HepG2 (cell line): ENCODE results near the gene SHBG. TPM values are rescaled to one million over a fixed set of nuclear protein-coding genes. Genes with fewer than 3 reads are reported as not detected.

ENCODE experiments used
- ATAC-seq: fragments of 200-7000 bp; cut with Tn5 transposase; 3 replicates; pipeline ENCODE4 v1.9.1; 2020; ENCODE audit warnings: mild to moderate bottlenecking, moderate library complexity
- BruUV-seq: library from RNA; stranded (reverse); fragments of 400-500 nt; replicated peaks from 2 replicates; lab custom pipeline; 2021; lab: Mats Ljungman, UMichigan
- CTCF ChIA-PET: fragments of 300-600 bp; formaldehyde crosslinking; extraction: SDS; loops from one replicate; lab custom pipeline; 2021; ENCODE audit warnings: low total read pairs, inconsistent platforms, low intra/inter-chr PET ratio; lab: Yijun Ruan, JAX
- POLR2A ChIA-PET: fragments of 350-600 bp; sonication (Branson Sonifier 250); formaldehyde crosslinking; loops from one replicate; lab custom pipeline; 2020; ENCODE audit warnings: antibody characterized with exemption, inconsistent platforms; lab: Yijun Ruan, JAX
- DNase-seq: peaks from one replicate; pipeline ENCODE4 v3.0.0-alpha.2; 2015; ENCODE audit warnings: low spot score
- FAIRE-seq: peaks from 3 replicates; lab custom pipeline; 2011; peaks lifted over from hg19 to GRCh38; lab: Jason Lieb, UNC
- H2AFZ ChIP-seq: one replicate; pipeline ENCODE4 v1.6.1; 2011; ENCODE audit warnings: low read length, inconsistent platforms
- H3K27ac ChIP-seq: fragments of 300-600 bp; 3 replicates; pipeline ENCODE4 v1.8.0; 2011; ENCODE audit warnings: mixed run types, mild to moderate bottlenecking, mixed read lengths, low read length, inconsistent platforms; ENCODE audit not compliant: insufficient read depth; ENCODE audit errors: extremely low read length
- H3K27me3 ChIP-seq, 2 experiments: fragments of 200-600 bp in 1 of 2; 2 replicates in 1 of 2; 3 replicates in 1 of 2; pipeline versions ENCODE4 v1.6.0 to v1.8.0; 2011; ENCODE audit warnings: low read length in 2 of 2, mild to moderate bottlenecking in 2 of 2, moderate library complexity in 2 of 2, inconsistent platforms in 1 of 2; ENCODE audit not compliant: insufficient read depth in 2 of 2, control insufficient read depth in 1 of 2
- H3K36me3 ChIP-seq, 2 experiments: fragments of 200-600 bp in 1 of 2; replicated peaks in 1 of 2; 2 replicates in 1 of 2; 3 replicates in 1 of 2; pipeline versions ENCODE4 v1.5.1 to v1.8.0; 2011; ENCODE audit warnings: low read length in 2 of 2, inconsistent platforms in 1 of 2; ENCODE audit not compliant: insufficient read depth in 2 of 2, control insufficient read depth in 1 of 2
- H3K4me1 ChIP-seq: 2 replicates; pipeline ENCODE4 v1.5.1; 2012; ENCODE audit warnings: low read length, inconsistent platforms; ENCODE audit not compliant: insufficient read depth
- H3K4me2 ChIP-seq: 2 replicates; pipeline ENCODE4 v1.6.0; 2011; ENCODE audit warnings: low read depth, low read length, inconsistent platforms
- H3K4me3 ChIP-seq, 3 experiments: fragments of 200-600 bp in 1 of 3; sonication (generic), shearing (Covaris generic) in 1 of 3; replicated peaks in 1 of 3; 2 replicates each; pipeline ENCODE4 v1.5.1; 2011 to 2016; ENCODE audit warnings: low read length in 3 of 3, inconsistent platforms in 2 of 3, low read depth in 2 of 3, mild to moderate bottlenecking in 2 of 3, control low read depth in 1 of 3, mixed read lengths in 1 of 3; ENCODE audit not compliant: insufficient read depth in 1 of 3
- H3K79me2 ChIP-seq: one replicate; pipeline ENCODE4 v1.6.1; 2011; ENCODE audit warnings: low read length, inconsistent platforms; ENCODE audit not compliant: insufficient read depth
- H3K9ac ChIP-seq: 2 replicates; pipeline ENCODE4 v1.6.0; 2011; ENCODE audit warnings: mild to moderate bottlenecking, low read depth, low read length, inconsistent platforms; ENCODE audit not compliant: insufficient read depth
- H3K9me3 ChIP-seq: 2 replicates; pipeline ENCODE4 v1.5.1; 2012; ENCODE audit warnings: mild to moderate bottlenecking, low read length
- H4K20me1 ChIP-seq: 2 replicates; pipeline ENCODE4 v1.6.0; 2011; ENCODE audit warnings: inconsistent platforms, mild to moderate bottlenecking, low read length, moderate library complexity; ENCODE audit not compliant: insufficient read depth
- CREBL2 ChIP-seq: sonication (generic); formaldehyde crosslinking; IDR thresholded peaks from 2 replicates; pipeline ENCODE4 v1.8.1; 2023; ENCODE audit warnings: missing genetic modification reagents, mild to moderate bottlenecking, borderline replicate concordance
- DBP ChIP-seq: sonication (generic); formaldehyde crosslinking; IDR thresholded peaks from 2 replicates; pipeline ENCODE4 v1.4.0; 2020; ENCODE audit warnings: missing genetic modification reagents; ENCODE audit errors: not compliant biosample characterization
- GMEB2 ChIP-seq: IDR thresholded peaks from 2 replicates; pipeline ENCODE4 v1.6.1; 2016; ENCODE audit warnings: missing biosample characterization, missing genetic modification reagents, low read depth
- MBNL3 ChIP-seq: fragments of 250-450 bp; sonication (Bioruptor Pico); conservative IDR thresholded peaks from 2 replicates; pipeline ENCODE4 v1.8.0; 2022; ENCODE audit warnings: mild to moderate bottlenecking, inconsistent platforms
- NR2F1 ChIP-seq, 2 experiments: fragments of 450-650 bp in 1 of 2; formaldehyde crosslinking in 1 of 2; IDR thresholded peaks; 2 replicates each; pipeline versions ENCODE4 v1.5.0 to v1.6.1; 2016 to 2020; ENCODE audit warnings: mild to moderate bottlenecking in 1 of 2, missing compliant biosample characterization in 1 of 2, missing genetic modification reagents in 1 of 2, moderate library complexity in 1 of 2
- PHF20 ChIP-seq: sonication (generic); formaldehyde crosslinking; IDR thresholded peaks from 2 replicates; pipeline ENCODE4 v1.5.0; 2020; ENCODE audit warnings: mild to moderate bottlenecking, missing genetic modification reagents
- SNRNP70 ChIP-seq: fragments of 200-400 bp; formaldehyde crosslinking; IDR thresholded peaks from 2 replicates; pipeline ENCODE4 v1.6.1; 2017; ENCODE audit warnings: mild to moderate bottlenecking, low read depth, low read length, moderate library complexity
- TGIF2 ChIP-seq: IDR thresholded peaks from 2 replicates; pipeline ENCODE4 v1.6.1; 2016; ENCODE audit warnings: control low read depth, missing compliant biosample characterization
- ZSCAN21 ChIP-seq: sonication (generic); formaldehyde crosslinking; IDR thresholded peaks from 2 replicates; pipeline ENCODE4 v1.8.0; 2022; ENCODE audit warnings: mild to moderate bottlenecking, missing genetic modification reagents, moderate library complexity, borderline replicate concordance
- WGBS: methylation state at CpG from one replicate; pipeline ENCODE4 v1.1.6; 2017; ENCODE audit warnings: low lambda C conversion rate; 5-methylcytosine and 5-hydroxymethylcytosine counted together
- in situ Hi-C: cut with HindIII; loops from 2 replicates; pipeline ENCODE4 v1.10.0; 2017; ENCODE audit warnings: low pct_unique_long_range_greater_than_20kb; ENCODE audit not compliant: extremely low pct_ligation_motif_present
- intact Hi-C: fragments of 100-400 bp; cut with micrococcal nuclease; formaldehyde crosslinking; loops from one replicate; pipeline ENCODE4 v1.10.0; 2022; ENCODE audit not compliant: unreplicated experiment
- polyA plus RNA-seq, 8 experiments: library from polyadenylated mRNA; depleted of rRNA in 3 of 8; stranded (reverse) in 7 of 8; unstranded in 1 of 8; fragments of >200 nt; fragmentation: Illumina TruSeq in 4 of 8; extraction: Trizol in 4 of 8; gene quantifications; 2 replicates each; pipeline versions ENCODE4 v1.2.1 to v1.2.3, GENCODE V29; 2011 to 2016; ENCODE audit warnings: low read depth in 4 of 8, missing spikeins in 1 of 8, mixed read lengths in 1 of 8; ENCODE audit not compliant: insufficient read depth in 1 of 8
- small RNA-seq, 3 experiments: library from RNA; depleted of rRNA; stranded (forward); fragments of <200 nt; gene quantifications; one replicate each; pipeline ENCODE3, GENCODE V24; 2012; ENCODE audit warnings: low read depth in 2 of 3, low replicate concordance in 1 of 3; ENCODE audit not compliant: insufficient read length in 3 of 3, insufficient read depth in 2 of 3
- total RNA-seq, 5 experiments: library from RNA; depleted of rRNA; stranded (reverse); fragments of >200 nt; fragmentation: Illumina TruSeq; extraction: Trizol; gene quantifications; 2 replicates each; pipeline ENCODE4 v1.2.3, GENCODE V29; 2016; ENCODE audit warnings: low read depth in 1 of 5

SHBG gene
- total and polyA plus RNA-seq, 2 of the 13 experiments (the other 11 are each of a cell fraction or from before 2014, with no cell fraction given) = 4.0 to 6.1 TPM

GRCh38 chr17:7677388-7678067 lies 47.6 kb downstream of the SHBG start:
- Histone ChIP-seq H2AFZ (no peak overlapping the region), H3K4me3 (no peak overlapping the region), H3K9ac (no peak overlapping the region), H3K27ac (no peak overlapping the region), H4K20me1 (no peaks in the 10 kb centered on the region), H3K9me3 (peaks cover 7% of the 10 kb centered on the region; the same call in 1 of the 2 replicates), H3K4me2 (no peak overlapping the region), H3K4me1 (no peaks in the 10 kb centered on the region), H3K36me3 (peaks cover 16 to 21% of the 10 kb centered on the region in 2 experiments; a peak in 4 of 5 replicates), H3K79me2 (peaks cover 3% of the 10 kb centered on the region), H3K27me3 (no peaks in the 10 kb centered on the region; a peak in 1 of 5 replicates)
- no peak for FAIRE-seq
- in situ Hi-C loops (no loop called here), intact Hi-C loops (no loop called here)
- ChIA-PET POLR2A (interaction anchor here (0.5 to 1.9 kb wide), 4 partner anchors 10 to 230 kb away, joined by 3 to 5 read pairs (median 4); partner anchors contain the start of genes SAT2 and TP53), CTCF (no interaction called here)
- ATAC-seq = no peak
- no peak for DNase-seq
- no TSS peak for BruUV-seq
- 94% methylated on average over 10 of the region's 10 CpGs for WGBS
- TF ChIP-seq TGIF2 = no peak
- TF ChIP-seq CREBL2 (CRISPR knock-in tag) = no peak
- TF ChIP-seq DBP (CRISPR knock-in tag) = no peak
- TF ChIP-seq ZSCAN21 (CRISPR knock-in tag) = no peak
- no peak for TF ChIP-seq NR2F1 (CRISPR knock-in tag; IDR thresholded peaks at IDR 0.05)
- no peak for TF ChIP-seq SNRNP70
- no peak for TF ChIP-seq PHF20 (CRISPR knock-in tag)
- no peak for TF ChIP-seq GMEB2 (CRISPR knock-in tag)
- TF ChIP-seq MBNL3 (CRISPR knock-in tag) = no peak

Small RNA genes lying within 50 kb of the gene (small RNA-seq; reads per million reads assigned to genes)
- gene CD68 = 0 reads per million in 3 experiments

Other genes with a start within 250 kb of the SHBG start
- gene TNK1, start 249.0 kb upstream of the SHBG start, total RNA-seq (2016; rRNA removed; fragmentation: Illumina TruSeq; extraction: Trizol) = 1.7 and 2.0 TPM in 2 replicates
- gene TNK1, start 249.0 kb upstream of the SHBG start, polyA plus RNA-seq (2011; rRNA removed) = 3.5 and 3.7 TPM in 2 replicates
- gene PLSCR3, start 235.6 kb upstream of the SHBG start, total RNA-seq (2016; rRNA removed; fragmentation: Illumina TruSeq; extraction: Trizol) = 5.6 and 6.0 TPM in 2 replicates
- gene PLSCR3, start 235.6 kb upstream of the SHBG start, polyA plus RNA-seq (2011; rRNA removed) = 6.1 and 6.2 TPM in 2 replicates
- gene TMEM256, start 226.0 kb upstream of the SHBG start, total RNA-seq (2016; rRNA removed; fragmentation: Illumina TruSeq; extraction: Trizol) = 231 and 246 TPM in 2 replicates
- gene TMEM256, start 226.0 kb upstream of the SHBG start, polyA plus RNA-seq (2011; rRNA removed) = 240 and 252 TPM in 2 replicates
- gene NLGN2, start 222.3 kb upstream of the SHBG start, total RNA-seq (2016; rRNA removed; fragmentation: Illumina TruSeq; extraction: Trizol) = 1.4 and 1.9 TPM in 2 replicates
- 11.0 and 15.1 TPM in 2 replicates for gene NLGN2, start 222.3 kb upstream of the SHBG start, polyA plus RNA-seq (2011; rRNA removed)
- gene SPEM1, start 209.8 kb upstream of the SHBG start, total RNA-seq (2016; rRNA removed; fragmentation: Illumina TruSeq; extraction: Trizol) = not detected in 2 replicates
- not detected in 2 replicates for gene SPEM1, start 209.8 kb upstream of the SHBG start, polyA plus RNA-seq (2011; rRNA removed)
- gene SPEM2, start 204.5 kb upstream of the SHBG start, total RNA-seq (2016; rRNA removed; fragmentation: Illumina TruSeq; extraction: Trizol) = not detected in 2 replicates
- not detected in 2 replicates for gene SPEM2, start 204.5 kb upstream of the SHBG start, polyA plus RNA-seq (2011; rRNA removed)
- gene SPEM3, start 201.3 kb upstream of the SHBG start, total RNA-seq (2016; rRNA removed; fragmentation: Illumina TruSeq; extraction: Trizol) = not detected in 2 replicates
- gene SPEM3, start 201.3 kb upstream of the SHBG start, polyA plus RNA-seq (2011; rRNA removed) = not detected in 2 replicates
- 2.0 and 3.1 TPM in 2 replicates for gene TMEM102, start 194.7 kb upstream of the SHBG start, total RNA-seq (2016; rRNA removed; fragmentation: Illumina TruSeq; extraction: Trizol)
- 1.6 and 2.8 TPM in 2 replicates for gene TMEM102, start 194.7 kb upstream of the SHBG start, polyA plus RNA-seq (2011; rRNA removed)
- gene FGF11, start 190.6 kb upstream of the SHBG start, total RNA-seq (2016; rRNA removed; fragmentation: Illumina TruSeq; extraction: Trizol) = 0.20 and 0.55 TPM in 2 replicates
- gene FGF11, start 190.6 kb upstream of the SHBG start, polyA plus RNA-seq (2011; rRNA removed) = 7.0 and 7.6 TPM in 2 replicates
- gene CHRNB1, start 185.1 kb upstream of the SHBG start, total RNA-seq (2016; rRNA removed; fragmentation: Illumina TruSeq; extraction: Trizol) = 3.6 and 5.4 TPM in 2 replicates
- gene CHRNB1, start 185.1 kb upstream of the SHBG start, polyA plus RNA-seq (2011; rRNA removed) = 33.7 and 39.6 TPM in 2 replicates
- gene ZBTB4, start 150.5 kb upstream of the SHBG start, total RNA-seq (2016; rRNA removed; fragmentation: Illumina TruSeq; extraction: Trizol) = 3.3 and 4.3 TPM in 2 replicates
- 7.4 and 7.9 TPM in 2 replicates for gene ZBTB4, start 150.5 kb upstream of the SHBG start, polyA plus RNA-seq (2011; rRNA removed)
- 0.07 TPM in 1 of 2 replicates, not detected in the other for gene SLC35G6, start 148.7 kb upstream of the SHBG start, total RNA-seq (2016; rRNA removed; fragmentation: Illumina TruSeq; extraction: Trizol)
- 0.04 TPM in 1 of 2 replicates, not detected in the other for gene SLC35G6, start 148.7 kb upstream of the SHBG start, polyA plus RNA-seq (2011; rRNA removed)
- 17.8 and 63.2 TPM in 2 replicates for gene POLR2A, start 145.8 kb upstream of the SHBG start, total RNA-seq (2016; rRNA removed; fragmentation: Illumina TruSeq; extraction: Trizol)
- 17.2 and 18.3 TPM in 2 replicates for gene POLR2A, start 145.8 kb upstream of the SHBG start, polyA plus RNA-seq (2011; rRNA removed)
- gene TNFSF12, start 81.1 kb upstream of the SHBG start, total RNA-seq (2016; rRNA removed; fragmentation: Illumina TruSeq; extraction: Trizol) = 0.73 and 0.93 TPM in 2 replicates
- gene TNFSF12, start 81.1 kb upstream of the SHBG start, polyA plus RNA-seq (2011; rRNA removed) = 6.3 and 7.2 TPM in 2 replicates
- gene TNFSF13, start 71.4 kb upstream of the SHBG start, total RNA-seq (2016; rRNA removed; fragmentation: Illumina TruSeq; extraction: Trizol) = 1.7 and 2.5 TPM in 2 replicates
- gene TNFSF13, start 71.4 kb upstream of the SHBG start, polyA plus RNA-seq (2011; rRNA removed) = 3.3 TPM in 2 replicates
- 64.5 and 75.4 TPM in 2 replicates for gene SENP3, start 68.2 kb upstream of the SHBG start, total RNA-seq (2016; rRNA removed; fragmentation: Illumina TruSeq; extraction: Trizol)
- 55.8 and 57.3 TPM in 2 replicates for gene SENP3, start 68.2 kb upstream of the SHBG start, polyA plus RNA-seq (2011; rRNA removed)
- gene CD68, start 50.5 kb upstream of the SHBG start, total RNA-seq (2016; rRNA removed; fragmentation: Illumina TruSeq; extraction: Trizol) = 4.1 and 10.3 TPM in 2 replicates
- gene CD68, start 50.5 kb upstream of the SHBG start, polyA plus RNA-seq (2011; rRNA removed) = 104 and 124 TPM in 2 replicates
- 59.5 and 112 TPM in 2 replicates for gene MPDU1, start 46.3 kb upstream of the SHBG start, total RNA-seq (2016; rRNA removed; fragmentation: Illumina TruSeq; extraction: Trizol)
- gene MPDU1, start 46.3 kb upstream of the SHBG start, polyA plus RNA-seq (2011; rRNA removed) = 127 and 167 TPM in 2 replicates
- 0.18 TPM in 1 of 2 replicates, not detected in the other for gene SOX15, start 40.0 kb upstream of the SHBG start, total RNA-seq (2016; rRNA removed; fragmentation: Illumina TruSeq; extraction: Trizol)
- 0.07 and 0.17 TPM in 2 replicates for gene SOX15, start 40.0 kb upstream of the SHBG start, polyA plus RNA-seq (2011; rRNA removed)
- 13.4 and 24.4 TPM in 2 replicates for gene FXR2, start 15.2 kb upstream of the SHBG start, total RNA-seq (2016; rRNA removed; fragmentation: Illumina TruSeq; extraction: Trizol)
- 20.9 and 26.8 TPM in 2 replicates for gene FXR2, start 15.2 kb upstream of the SHBG start, polyA plus RNA-seq (2011; rRNA removed)
- 83.1 and 93.7 TPM in 2 replicates for gene SAT2, start 2.3 kb upstream of the SHBG start, total RNA-seq (2016; rRNA removed; fragmentation: Illumina TruSeq; extraction: Trizol)
- 35.7 and 37.6 TPM in 2 replicates for gene SAT2, start 2.3 kb upstream of the SHBG start, polyA plus RNA-seq (2011; rRNA removed)
- gene ATP1B2, start 20.8 kb downstream of the SHBG start, total RNA-seq (2016; rRNA removed; fragmentation: Illumina TruSeq; extraction: Trizol) = not detected in 2 replicates
- 0.04 TPM in 1 of 2 replicates, not detected in the other for gene ATP1B2, start 20.8 kb downstream of the SHBG start, polyA plus RNA-seq (2011; rRNA removed)
- gene TP53, start 57.4 kb downstream of the SHBG start, total RNA-seq (2016; rRNA removed; fragmentation: Illumina TruSeq; extraction: Trizol) = 29.9 and 35.0 TPM in 2 replicates
- 17.1 and 19.8 TPM in 2 replicates for gene TP53, start 57.4 kb downstream of the SHBG start, polyA plus RNA-seq (2011; rRNA removed)
- 18.1 and 19.5 TPM in 2 replicates for gene WRAP53, start 58.3 kb downstream of the SHBG start, total RNA-seq (2016; rRNA removed; fragmentation: Illumina TruSeq; extraction: Trizol)
- gene WRAP53, start 58.3 kb downstream of the SHBG start, polyA plus RNA-seq (2011; rRNA removed) = 7.0 and 7.2 TPM in 2 replicates
- 0.07 TPM in 1 of 2 replicates, not detected in the other for gene EFNB3, start 75.1 kb downstream of the SHBG start, total RNA-seq (2016; rRNA removed; fragmentation: Illumina TruSeq; extraction: Trizol)
- 0.18 and 0.25 TPM in 2 replicates for gene EFNB3, start 75.1 kb downstream of the SHBG start, polyA plus RNA-seq (2011; rRNA removed)
- gene DNAH2, start 87.6 kb downstream of the SHBG start, total RNA-seq (2016; rRNA removed; fragmentation: Illumina TruSeq; extraction: Trizol) = not detected in 2 replicates
- gene DNAH2, start 87.6 kb downstream of the SHBG start, polyA plus RNA-seq (2011; rRNA removed) = not detected in 2 replicates
- gene KDM6B, start 204.1 kb downstream of the SHBG start, total RNA-seq (2016; rRNA removed; fragmentation: Illumina TruSeq; extraction: Trizol) = 2.1 and 2.2 TPM in 2 replicates
- 1.3 and 1.9 TPM in 2 replicates for gene KDM6B, start 204.1 kb downstream of the SHBG start, polyA plus RNA-seq (2011; rRNA removed)
- gene TMEM88, start 224.9 kb downstream of the SHBG start, total RNA-seq (2016; rRNA removed; fragmentation: Illumina TruSeq; extraction: Trizol) = 0.31 TPM in 1 of 2 replicates, not detected in the other
- gene TMEM88, start 224.9 kb downstream of the SHBG start, polyA plus RNA-seq (2011; rRNA removed) = 0.66 and 0.84 TPM in 2 replicates
- 91.6 and 105 TPM in 2 replicates for gene NAA38, start 227.4 kb downstream of the SHBG start, total RNA-seq (2016; rRNA removed; fragmentation: Illumina TruSeq; extraction: Trizol)
- 43.9 and 46.9 TPM in 2 replicates for gene NAA38, start 227.4 kb downstream of the SHBG start, polyA plus RNA-seq (2011; rRNA removed)
- gene CYB5D1, start 227.9 kb downstream of the SHBG start, total RNA-seq (2016; rRNA removed; fragmentation: Illumina TruSeq; extraction: Trizol) = 17.0 and 21.4 TPM in 2 replicates
- gene CYB5D1, start 227.9 kb downstream of the SHBG start, polyA plus RNA-seq (2011; rRNA removed) = 7.9 and 8.9 TPM in 2 replicates